Body of pancreas (tissue), 4 donors: ENCODE measurements around the gene LRR1.

Experiments
- POLR2A ChIP-seq, 3 donors: fragments of 450-650 bp; IDR thresholded peaks; one replicate each; pipeline ENCODE4 v1.6.1; 2016; ENCODE audit warnings: antibody characterized with exemption in 3 of 3, mild to moderate bottlenecking in 2 of 3
- TF ChIP-seq, protein P1 (sequence below), 7 experiments: fragments of 450-650 bp in 4 of 7; fragments of 200-600 bp in 3 of 7; sonication (generic) in 3 of 7; IDR thresholded peaks; one replicate each; pipeline ENCODE4 v1.5.1; 2016 to 2019; ENCODE audit warnings: antibody characterized with exemption in 7 of 7

- TF ChIP-seq, protein P1, sequence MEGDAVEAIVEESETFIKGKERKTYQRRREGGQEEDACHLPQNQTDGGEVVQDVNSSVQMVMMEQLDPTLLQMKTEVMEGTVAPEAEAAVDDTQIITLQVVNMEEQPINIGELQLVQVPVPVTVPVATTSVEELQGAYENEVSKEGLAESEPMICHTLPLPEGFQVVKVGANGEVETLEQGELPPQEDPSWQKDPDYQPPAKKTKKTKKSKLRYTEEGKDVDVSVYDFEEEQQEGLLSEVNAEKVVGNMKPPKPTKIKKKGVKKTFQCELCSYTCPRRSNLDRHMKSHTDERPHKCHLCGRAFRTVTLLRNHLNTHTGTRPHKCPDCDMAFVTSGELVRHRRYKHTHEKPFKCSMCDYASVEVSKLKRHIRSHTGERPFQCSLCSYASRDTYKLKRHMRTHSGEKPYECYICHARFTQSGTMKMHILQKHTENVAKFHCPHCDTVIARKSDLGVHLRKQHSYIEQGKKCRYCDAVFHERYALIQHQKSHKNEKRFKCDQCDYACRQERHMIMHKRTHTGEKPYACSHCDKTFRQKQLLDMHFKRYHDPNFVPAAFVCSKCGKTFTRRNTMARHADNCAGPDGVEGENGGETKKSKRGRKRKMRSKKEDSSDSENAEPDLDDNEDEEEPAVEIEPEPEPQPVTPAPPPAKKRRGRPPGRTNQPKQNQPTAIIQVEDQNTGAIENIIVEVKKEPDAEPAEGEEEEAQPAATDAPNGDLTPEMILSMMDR (IDR thresholded peaks at IDR 0.05): no peak
- TF ChIP-seq POLR2A (IDR thresholded peaks at IDR 0.05): no peak
Observed at GRCh38 chr14:49578141-49578540, 20.6 kb upstream of the LRR1 start.
